ENCODE results near the gene KLHDC10.
"Not testable (repeated sequence)": the region's sequence is repeated elsewhere in the genome, so short reads cannot be mapped to it uniquely, and the experiment has no call there.

Gene KLHDC10

DNA sequence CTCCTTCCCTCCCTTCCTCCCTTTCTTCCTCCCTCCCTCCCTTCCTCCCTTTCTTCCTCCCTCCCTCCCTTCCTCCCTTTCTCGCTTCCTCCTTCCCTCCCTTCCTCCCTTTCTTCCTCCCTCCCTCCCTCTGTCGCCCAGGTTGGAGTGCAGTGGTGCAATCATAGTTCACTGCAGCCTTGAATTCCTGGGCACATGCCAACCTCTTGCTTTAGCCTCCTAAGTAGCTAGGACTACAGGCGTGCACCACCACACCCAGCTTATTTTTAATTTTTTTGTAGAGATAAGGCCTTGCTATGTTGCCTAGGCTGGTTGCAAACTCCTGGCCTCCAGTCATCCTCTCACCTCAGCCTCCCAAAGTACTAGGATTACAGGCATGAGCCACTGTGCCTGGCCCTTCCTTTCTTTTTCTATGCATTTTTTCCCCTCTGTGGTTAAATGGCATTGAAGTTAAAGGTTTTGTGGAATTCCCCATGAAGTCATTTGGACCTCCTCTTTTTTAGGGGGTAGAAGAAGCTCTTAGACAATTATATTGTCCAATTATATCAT lies 9.6 kb downstream of the KLHDC10 start:
- DNase-seq (ENCODE audit: low read depth), result no peak

DNA sequence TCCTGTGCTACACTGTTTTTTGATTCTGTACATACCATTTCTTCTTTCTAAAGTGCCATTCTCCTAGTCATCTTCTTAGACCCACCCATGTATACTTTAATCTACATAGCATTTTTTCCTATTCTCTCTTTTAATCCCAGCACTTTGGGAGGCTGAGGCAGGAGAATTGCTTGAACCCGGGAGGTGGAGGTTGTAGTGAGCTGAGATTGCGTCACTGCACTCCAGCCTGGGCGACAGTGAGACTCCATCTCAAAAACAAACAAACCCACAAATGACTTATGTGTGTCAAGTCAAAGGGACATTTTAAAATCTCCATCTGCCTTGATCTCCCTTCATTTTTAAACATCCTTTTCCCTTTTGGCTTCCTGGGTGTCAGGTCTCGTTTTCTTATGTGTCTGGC lies 13.2 kb downstream of the KLHDC10 start:
- not testable (repeated sequence) for DNase-seq (ENCODE audit: low read depth)

DNA sequence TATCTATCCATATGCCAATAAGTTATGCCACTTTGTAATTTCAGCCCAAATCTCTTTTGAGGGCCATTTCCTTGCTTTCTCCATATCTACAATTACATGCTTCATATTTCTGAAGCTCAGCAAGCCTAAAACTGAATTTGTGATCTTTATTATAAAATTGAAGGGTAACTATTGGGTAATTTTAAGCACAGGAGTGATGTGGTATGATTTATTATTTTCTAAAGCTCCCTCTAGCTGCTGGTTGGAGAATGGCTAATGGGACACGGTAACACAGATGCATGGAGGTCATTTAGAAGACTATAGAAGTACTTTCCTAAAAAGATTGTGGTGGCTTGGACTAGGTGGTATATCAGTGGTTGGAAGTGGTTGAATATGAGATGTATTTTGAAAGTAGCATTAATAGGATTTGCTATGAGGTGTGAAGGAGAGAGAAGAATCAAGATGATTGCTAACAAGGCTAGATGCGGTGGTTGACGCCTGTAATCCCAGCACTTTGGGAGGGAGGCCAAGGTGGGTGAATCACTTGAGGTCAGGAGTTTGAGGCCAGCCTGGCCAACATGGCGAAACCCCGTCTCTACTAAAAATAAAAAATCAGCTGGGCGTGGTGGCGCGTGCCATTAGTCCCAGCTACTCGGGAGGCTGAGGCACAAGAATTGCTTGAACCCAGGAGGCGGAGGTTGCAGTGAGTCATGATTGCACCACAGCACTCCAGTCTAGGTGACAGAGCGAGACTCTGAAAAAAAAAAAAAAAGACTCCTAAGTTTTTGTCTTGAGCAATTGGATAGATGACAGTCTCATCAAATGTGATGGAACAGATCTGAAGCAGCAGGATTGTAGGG lies 13.9 kb downstream of the KLHDC10 start:
- no peak for DNase-seq (ENCODE audit: low read depth)

DNA sequence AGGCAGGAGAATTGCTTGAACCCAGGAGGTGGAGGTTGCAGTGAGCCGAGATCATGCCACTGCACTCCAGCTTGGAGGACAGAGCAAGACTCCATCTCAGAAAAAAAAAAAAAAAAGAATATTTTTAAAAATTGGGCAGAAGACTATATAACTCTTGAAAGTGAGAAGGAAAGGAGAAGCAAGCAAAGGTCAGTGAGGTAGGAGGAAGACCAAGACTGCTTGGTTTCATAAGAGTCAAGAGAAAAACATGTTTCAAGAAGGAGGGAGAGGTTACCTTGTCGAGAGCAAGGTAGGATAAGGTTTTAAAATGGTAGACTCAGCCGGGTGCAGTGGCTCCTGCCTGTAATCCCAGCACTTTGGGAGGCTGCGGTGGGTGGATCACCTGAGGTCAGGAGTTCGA lies 14.9 kb downstream of the KLHDC10 start:
- not testable (repeated sequence) for DNase-seq (ENCODE audit: low read depth)

DNA sequence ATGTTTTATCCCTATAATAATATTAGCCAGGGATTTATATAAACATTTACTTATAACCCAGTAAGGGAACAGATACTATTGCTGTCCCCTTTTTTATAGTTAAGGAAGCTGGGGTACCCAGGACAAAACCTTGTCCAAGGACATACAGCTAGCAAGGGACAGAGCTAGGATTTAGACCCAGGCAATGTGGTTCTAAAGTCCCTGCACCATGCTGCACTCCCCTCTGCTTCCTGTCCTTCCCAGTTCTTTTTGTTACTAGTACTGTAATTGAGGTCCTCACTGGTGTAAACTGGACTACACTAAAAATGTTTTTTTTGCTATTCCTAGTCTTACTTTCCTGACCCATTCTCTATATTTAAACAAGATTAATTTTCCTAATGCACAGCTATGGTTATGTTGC lies 16.6 kb downstream of the KLHDC10 start:
- DNase-seq (ENCODE audit: low read depth), result no peak

DNA sequence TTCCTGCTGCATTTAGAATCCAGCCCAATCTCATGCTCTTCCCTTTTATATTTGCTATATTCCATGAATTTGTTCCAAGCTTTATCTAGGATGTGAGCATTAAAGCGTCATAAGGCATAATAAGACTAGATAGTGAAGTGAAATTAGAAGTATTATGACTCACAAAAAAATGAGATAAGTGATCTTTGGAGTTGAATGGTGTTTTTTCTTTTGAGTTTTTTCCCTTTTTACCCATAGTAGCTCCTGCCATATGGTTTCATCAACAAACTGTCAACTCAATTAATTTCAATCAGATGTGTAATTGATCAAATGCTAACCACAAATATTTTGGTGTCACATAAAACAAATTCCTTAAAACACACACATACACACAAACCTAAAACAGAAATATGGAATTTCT lies 17.0 kb downstream of the KLHDC10 start:
- no peak for DNase-seq (ENCODE audit: low read depth)

DNA sequence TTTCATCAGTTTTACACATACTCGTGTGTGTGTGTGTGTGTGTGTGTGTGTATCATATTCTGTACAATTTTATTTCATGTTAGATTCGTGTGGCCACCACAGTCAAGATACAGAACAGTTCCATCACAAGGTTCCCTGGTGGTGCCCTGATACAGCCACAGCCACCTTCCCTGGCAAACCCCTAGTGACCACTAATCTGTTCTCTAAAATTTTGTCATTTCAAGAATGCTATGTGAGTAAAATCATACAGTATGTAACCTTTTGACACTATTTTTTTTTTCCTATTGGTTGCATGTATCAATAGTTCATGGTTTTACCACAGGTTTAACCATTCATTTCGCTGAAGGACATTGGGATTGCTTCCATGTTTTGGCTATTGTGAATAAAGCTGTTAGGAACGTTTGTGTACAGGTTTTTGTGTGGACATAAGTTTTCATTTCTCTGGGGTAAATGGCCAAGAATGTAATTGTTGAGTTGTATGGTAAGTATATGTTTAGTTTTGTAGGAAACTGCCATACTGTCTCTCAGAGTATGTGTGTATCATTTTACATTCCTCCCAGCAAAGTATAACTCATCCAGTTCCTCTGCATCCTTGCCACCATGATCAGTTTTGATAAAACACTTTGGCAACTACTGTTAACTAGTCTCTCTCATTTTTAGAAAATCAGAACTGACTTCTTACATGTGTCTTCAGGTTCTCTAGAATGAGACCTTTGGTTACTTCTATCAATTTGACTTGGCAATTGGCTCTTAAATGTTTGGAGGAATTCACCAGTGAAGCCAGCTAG lies 20.6 kb downstream of the KLHDC10 start:
- DNase-seq (ENCODE audit: low read depth), result no peak

DNA sequence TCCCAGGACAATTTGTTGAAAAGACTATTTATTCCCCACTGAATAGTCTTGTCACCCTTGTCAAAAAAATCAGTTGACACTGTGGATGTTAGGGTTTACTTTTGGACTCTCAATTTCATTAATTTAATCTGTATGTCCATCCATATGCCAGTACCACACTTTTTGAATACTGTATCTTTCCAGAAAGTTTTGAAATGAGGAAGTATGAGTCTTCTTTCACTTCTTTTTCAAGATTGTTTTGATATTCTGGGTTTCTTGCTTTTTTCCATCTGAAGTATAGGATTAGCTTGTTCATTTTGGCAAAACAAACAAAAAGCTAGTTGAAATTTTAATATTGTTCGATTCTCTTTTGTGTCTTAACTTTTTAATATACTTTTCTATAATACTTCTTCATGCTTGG lies 21.7 kb downstream of the KLHDC10 start:
- DNase-seq (ENCODE audit: low read depth), result no peak

DNA sequence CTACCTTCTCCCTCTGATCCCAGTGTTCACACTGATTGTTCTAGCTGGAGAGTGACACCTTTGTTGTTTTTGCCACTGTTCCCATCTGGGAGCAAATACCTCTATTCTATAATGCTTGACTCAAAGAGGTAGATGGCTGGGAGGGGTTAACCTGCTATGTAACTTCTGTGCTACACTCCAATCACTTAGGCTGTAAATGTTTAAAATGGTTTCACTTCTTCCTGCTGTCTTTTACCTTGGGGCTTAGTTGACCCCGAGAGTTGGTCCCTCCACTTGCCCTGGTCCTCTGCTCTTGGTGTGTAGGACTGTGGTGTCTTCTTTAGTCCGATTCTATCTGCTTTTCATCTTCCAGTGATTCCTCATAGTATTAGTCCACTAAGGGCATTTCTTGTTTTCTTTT lies 22.3 kb downstream of the KLHDC10 start:
- no peak for DNase-seq (ENCODE audit: low read depth)

GRCh38 chr7:130095812-130096211 lies 25.5 kb downstream of the KLHDC10 start:
- DNase-seq (ENCODE audit: low read depth), result no peak

DNA sequence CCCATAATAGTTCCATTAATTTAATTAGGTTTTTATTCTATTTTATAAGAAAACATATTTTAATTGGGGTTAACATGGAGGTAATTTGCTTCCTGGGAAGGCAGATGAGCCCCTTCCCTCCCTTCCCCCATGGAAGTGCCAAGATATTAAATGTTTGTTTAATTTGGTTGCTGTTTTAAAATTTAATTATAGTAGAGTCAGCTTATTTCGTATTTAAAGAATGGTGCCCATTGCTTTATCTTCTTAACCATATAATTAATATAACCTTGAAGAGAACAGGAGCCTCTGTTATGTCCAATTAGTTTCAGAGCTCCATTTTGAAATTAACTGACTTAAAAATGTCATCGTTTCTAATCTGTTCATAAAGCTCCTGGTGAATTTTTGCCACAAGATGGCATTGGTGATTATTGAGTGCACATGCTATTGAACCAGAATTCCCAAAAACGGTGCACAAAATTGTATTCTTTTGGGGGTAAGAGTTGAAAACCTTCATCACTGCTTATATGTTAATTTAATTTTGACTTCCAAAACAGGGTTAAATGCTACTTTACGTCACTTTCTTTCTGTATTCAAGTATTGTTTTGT lies 26.0 kb downstream of the KLHDC10 start:
- DNase-seq (ENCODE audit: low read depth), result no peak

- no peak for DNase-seq (ENCODE audit: low read depth)
Measured at GRCh38 chr7:130099331-130099730, 29.0 kb downstream of the KLHDC10 start.

- DNase-seq (ENCODE audit: low read depth), result no peak
Measured at GRCh38 chr7:130102588-130102987, 32.3 kb downstream of the KLHDC10 start.

DNA sequence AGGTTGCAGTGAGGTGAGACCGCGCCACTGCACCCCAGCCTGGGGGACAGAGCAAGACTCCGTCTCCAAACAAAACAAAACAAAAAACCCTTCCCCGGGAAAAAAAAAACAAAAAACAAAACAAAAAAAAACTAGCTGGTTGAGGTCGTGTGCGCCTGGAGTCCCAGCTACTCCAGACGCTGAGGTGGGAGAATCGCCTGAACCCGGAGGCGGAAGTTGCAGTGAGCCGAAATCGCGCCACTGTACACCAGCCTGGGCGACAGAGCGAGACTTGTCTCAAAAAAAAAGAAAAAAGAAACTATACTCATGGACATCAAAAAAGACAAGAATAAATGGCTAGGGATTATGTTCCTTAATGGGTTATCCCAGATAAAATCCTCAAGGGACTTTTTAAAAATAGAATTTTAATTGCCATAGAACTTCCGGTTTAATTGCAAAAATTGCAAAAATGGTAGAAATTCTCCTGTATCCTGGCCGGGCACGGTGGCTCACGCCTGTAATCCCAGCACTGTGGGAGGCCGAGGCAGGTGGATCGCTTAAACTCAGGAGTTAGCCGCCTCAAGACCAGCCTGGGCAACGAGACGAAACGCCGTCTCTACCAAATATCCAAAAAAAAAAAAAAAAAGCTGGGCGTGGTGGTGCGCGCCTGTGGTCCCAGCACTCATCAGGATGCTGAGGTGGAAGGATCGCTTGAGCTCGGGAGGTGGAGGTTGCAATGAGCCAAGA lies 37.8 kb downstream of the KLHDC10 start:
- no peak for DNase-seq (ENCODE audit: low read depth)

GRCh38 chr7:130108809-130109208 lies 38.5 kb downstream of the KLHDC10 start:
- no peak for DNase-seq (ENCODE audit: low read depth)

DNA sequence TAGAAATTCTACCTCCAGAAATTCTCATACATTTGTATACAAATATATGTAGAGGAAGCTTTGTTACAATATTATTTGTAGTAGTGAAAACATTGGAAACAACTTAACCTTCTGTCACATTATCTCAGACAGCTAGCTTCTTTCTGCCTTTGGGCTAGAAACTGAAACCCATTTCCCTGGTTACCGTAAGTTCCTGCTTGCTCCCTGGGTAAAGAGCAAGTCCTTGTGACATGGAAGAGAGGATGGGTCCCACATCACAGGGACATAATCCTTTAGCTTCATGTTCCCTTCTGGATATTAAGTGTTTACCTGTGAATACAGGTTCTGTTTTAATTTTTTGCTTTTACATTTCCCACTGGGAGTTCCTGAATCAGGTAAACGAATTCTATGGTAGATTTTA lies 41.8 kb downstream of the KLHDC10 start:
- DNase-seq (ENCODE audit: low read depth), result no peak

DNA sequence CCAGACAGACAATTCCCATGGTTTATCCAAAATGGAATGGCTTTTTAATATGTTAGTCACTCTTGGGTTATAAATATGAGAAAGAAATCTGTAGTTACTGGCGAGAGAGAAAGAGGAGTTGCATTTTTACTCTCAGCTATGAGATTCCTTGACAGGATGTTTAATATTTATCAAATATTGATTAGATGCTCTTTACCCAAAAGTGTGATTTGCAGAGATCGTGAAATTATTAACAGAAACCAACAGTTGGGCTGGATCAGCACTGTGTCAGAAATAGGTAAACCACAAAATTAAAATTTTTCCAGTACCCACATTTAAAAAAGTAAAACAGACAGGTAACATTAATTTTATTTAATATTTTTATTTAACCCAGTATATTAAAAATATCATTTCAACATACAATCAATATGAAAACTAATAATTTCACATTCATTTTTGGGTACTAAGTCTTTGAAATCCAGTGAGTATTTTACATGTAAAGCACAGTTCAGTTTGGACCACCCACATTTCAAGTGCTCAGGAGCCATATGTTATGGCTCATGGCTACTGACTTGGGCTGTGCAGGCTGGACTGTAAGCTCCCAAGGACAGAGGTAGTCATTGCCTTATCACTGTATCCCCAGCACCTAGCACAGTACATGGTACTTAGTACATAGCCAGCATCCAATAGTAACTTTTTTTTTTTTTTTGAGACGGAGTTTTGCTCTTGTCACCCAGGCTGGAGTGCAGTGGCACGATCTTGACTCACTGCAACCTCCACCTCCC lies 42.5 kb downstream of the KLHDC10 start:
- DNase-seq (ENCODE audit: low read depth), result no peak

GRCh38 chr7:130113426-130113805 lies 43.1 kb downstream of the KLHDC10 start:
- DNase-seq (ENCODE audit: low read depth), result not testable (repeated sequence)

- DNase-seq (ENCODE audit: low read depth), result no peak
Measured at GRCh38 chr7:130113887-130114286, 43.6 kb downstream of the KLHDC10 start.

DNA sequence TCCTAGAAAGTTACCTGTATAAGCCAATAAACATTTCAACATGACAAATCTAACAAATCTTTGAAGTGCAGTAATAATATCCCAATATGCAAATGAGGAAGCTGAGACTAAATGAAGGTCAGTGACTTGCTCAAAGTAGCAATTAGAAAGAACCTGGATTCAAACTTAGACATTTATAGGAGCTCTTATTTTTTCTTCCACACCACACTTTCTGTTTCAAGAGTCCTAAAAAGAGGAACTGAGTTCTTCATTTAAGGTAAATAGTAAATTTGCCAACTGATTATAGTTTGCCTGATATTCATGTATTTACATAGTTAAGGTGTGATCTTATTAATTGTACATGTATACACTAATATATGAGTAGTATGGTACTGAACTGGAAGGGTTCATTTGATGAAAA lies 44.0 kb downstream of the KLHDC10 start:
- DNase-seq (ENCODE audit: low read depth), result no peak

GRCh38 chr7:130114776-130115175 lies 44.4 kb downstream of the KLHDC10 start:
- no peak for DNase-seq (ENCODE audit: low read depth)

Data from stimulated activated CD8-positive, alpha-beta memory T cell treated with anti-CD3 and anti-CD28 coated beads, Interleukin-12 subunit alpha, Interleukin-12 subunit beta, amount 100 ng/mL, for 4 hours (primary cell).